Raji (cell line): ENCODE data around the gene SLC35A2.

Experiments
- POLR2A ChIP-seq: IDR thresholded peaks from 2 replicates; pipeline ENCODE4 v1.6.1; 2011; ENCODE audit warnings: low read depth, low read length, control low read depth; ENCODE audit not compliant: insufficient read depth

Gene SLC35A2

GRCh38 chrX:48911412-48912182 is at the start of gene SLC35A2:
SLC35A2 (minus strand) TSS chrX:48911646; CDS start chrX:48911636, 10 bp downstream.
- TF ChIP-seq POLR2A = peak; percentile 54

- TF ChIP-seq POLR2A = no peak
These were observed 48.8 kb upstream of the SLC35A2 start for GRCh38 chrX:48960291-48960690.

- TF ChIP-seq POLR2A = no peak
These were observed 47.2 kb upstream of the SLC35A2 start for GRCh38 chrX:48958635-48959094.

- peak; percentile 52 for TF ChIP-seq POLR2A
These were observed 46.6 kb upstream of the SLC35A2 start for GRCh38 chrX:48957827-48958634.

- no peak; the same call in 1 of the 2 replicates for TF ChIP-seq POLR2A
These were observed 46.0 kb upstream of the SLC35A2 start, which contains the start of gene OTUD5 for GRCh38 chrX:48957477-48957826. OTUD5 (minus strand) TSS chrX:48957607; CDS start chrX:48957570, 37 bp downstream.

- TF ChIP-seq POLR2A = no peak
These were observed 45.4 kb upstream of the SLC35A2 start for GRCh38 chrX:48956728-48957414.

- TF ChIP-seq POLR2A = no peak
These were observed 37.1 kb upstream of the SLC35A2 start for GRCh38 chrX:48948589-48948988.

GRCh38 chrX:48945517-48946348 is 34.3 kb upstream of the SLC35A2 start:
- no peak for TF ChIP-seq POLR2A

GRCh38 chrX:48942895-48943294 is 31.4 kb upstream of the SLC35A2 start:
- TF ChIP-seq POLR2A = no peak

- no peak for TF ChIP-seq POLR2A
These were observed 29.0 kb upstream of the SLC35A2 start for GRCh38 chrX:48940404-48940955.

GRCh38 chrX:48939524-48940228 is 28.2 kb upstream of the SLC35A2 start:
- TF ChIP-seq POLR2A = peak; percentile 33; the same call in 1 of the 2 replicates

GRCh38 chrX:48938721-48939425 is 27.4 kb upstream of the SLC35A2 start:
- no peak for TF ChIP-seq POLR2A
